HepG2 (cell line): Measurements from ENCODE around the gene NFATC2. TPM values are rescaled to one million over a fixed set of nuclear protein-coding genes. Genes with fewer than 3 reads are reported as not detected.
A peak's percentile ranks its signal among the peaks of the same experiment; 100 is the strongest.

ENCODE experiments used
- CENPBD1 ChIP-seq: sonication (generic); formaldehyde crosslinking; IDR thresholded peaks from 2 replicates; pipeline ENCODE4 v1.8.0; 2022; ENCODE audit warnings: missing genetic modification reagents, low read depth, mild to moderate bottlenecking, borderline replicate concordance
- DMTF1 ChIP-seq: sonication (generic); formaldehyde crosslinking; IDR thresholded peaks from 2 replicates; pipeline ENCODE4 v1.4.0; 2020; ENCODE audit warnings: mild to moderate bottlenecking, missing genetic modification reagents
- FOXP4 ChIP-seq: sonication (generic); formaldehyde crosslinking; IDR thresholded peaks from 2 replicates; pipeline ENCODE4 v1.4.0; 2020; ENCODE audit warnings: missing genetic modification reagents
- HES4 ChIP-seq: sonication (generic); formaldehyde crosslinking; IDR thresholded peaks from 2 replicates; pipeline ENCODE4 v1.9.0; 2021; ENCODE audit warnings: mild to moderate bottlenecking, missing genetic modification reagents, borderline replicate concordance
- HNRNPL ChIP-seq: fragments of 200-400 bp; formaldehyde crosslinking; IDR thresholded peaks from 2 replicates; pipeline ENCODE4 v1.6.1; 2017; ENCODE audit warnings: mild to moderate bottlenecking, low read depth, low read length
- HOXA9 ChIP-seq: sonication (generic); formaldehyde crosslinking; IDR thresholded peaks from 2 replicates; pipeline ENCODE4 v1.8.1; 2022; ENCODE audit warnings: missing genetic modification reagents, mild to moderate bottlenecking, moderate library complexity, borderline replicate concordance
- SMYD3 ChIP-seq: sonication (generic); formaldehyde crosslinking; IDR thresholded peaks from 2 replicates; pipeline ENCODE4 v1.8.1; 2023; ENCODE audit warnings: mild to moderate bottlenecking, missing genetic modification reagents
- SRSF9 ChIP-seq: fragments of 200-400 bp; formaldehyde crosslinking; IDR thresholded peaks from 2 replicates; pipeline ENCODE4 v1.6.1; 2018; ENCODE audit warnings: borderline replicate concordance, mild to moderate bottlenecking, low read depth, low read length; ENCODE audit not compliant: insufficient read depth, poor library complexity, severe bottlenecking
- TP53 ChIP-seq: sonication (generic); formaldehyde crosslinking; conservative IDR thresholded peaks from 2 replicates; pipeline ENCODE4 v1.4.0; 2020; ENCODE audit warnings: missing genetic modification reagents
- U2AF1 ChIP-seq: fragments of 200-400 bp; formaldehyde crosslinking; optimal IDR thresholded peaks from 2 replicates; pipeline ENCODE3; 2017; ENCODE audit warnings: mild to moderate bottlenecking, low read depth, low read length
- ZBTB8A ChIP-seq: sonication (generic); formaldehyde crosslinking; IDR thresholded peaks from 2 replicates; pipeline ENCODE4 v1.4.0; 2020; ENCODE audit warnings: mild to moderate bottlenecking, low read depth, missing genetic modification reagents, borderline replicate concordance
- ZFYVE20 ChIP-seq: sonication (generic); formaldehyde crosslinking; IDR thresholded peaks from 2 replicates; pipeline ENCODE4 v1.8.0; 2023; ENCODE audit warnings: low read depth, mild to moderate bottlenecking, moderate library complexity, missing genetic modification reagents, borderline replicate concordance
- ZHX1 ChIP-seq: sonication (generic); formaldehyde crosslinking; IDR thresholded peaks from 2 replicates; pipeline ENCODE4 v1.8.1; 2022; ENCODE audit warnings: low read depth, mild to moderate bottlenecking, missing genetic modification reagents
- ZNF205 ChIP-seq: IDR thresholded peaks from 2 replicates; pipeline ENCODE4 v1.6.1; 2018; ENCODE audit warnings: missing biosample characterization, missing genetic modification reagents
- ZNF274 ChIP-seq: sonication (generic); formaldehyde crosslinking; IDR thresholded peaks from 2 replicates; pipeline ENCODE4 v1.5.1; 2020; ENCODE audit warnings: mild to moderate bottlenecking, missing genetic modification reagents
- ZNF557 ChIP-seq: sonication (generic); formaldehyde crosslinking; IDR thresholded peaks from 2 replicates; pipeline ENCODE4 v1.4.0; 2020; ENCODE audit warnings: missing genetic modification reagents
- ZNF577 ChIP-seq: sonication (generic); formaldehyde crosslinking; IDR thresholded peaks from 2 replicates; pipeline ENCODE4 v1.4.0; 2020; ENCODE audit warnings: mild to moderate bottlenecking, low read depth, missing genetic modification reagents, borderline replicate concordance
- ZNF691 ChIP-seq: sonication (generic); formaldehyde crosslinking; IDR thresholded peaks from 2 replicates; pipeline ENCODE4 v1.4.0; 2020; ENCODE audit warnings: missing genetic modification reagents, low read depth, mild to moderate bottlenecking, borderline replicate concordance
- ZNF720 ChIP-seq: sonication (generic); formaldehyde crosslinking; IDR thresholded peaks from 2 replicates; pipeline ENCODE4 v1.4.0; 2020; ENCODE audit warnings: missing genetic modification reagents
- polyA plus RNA-seq, 8 experiments: library from polyadenylated mRNA; depleted of rRNA in 3 of 8; stranded (reverse) in 7 of 8; unstranded in 1 of 8; fragments of >200 nt; fragmentation: Illumina TruSeq in 4 of 8; extraction: Trizol in 4 of 8; gene quantifications; 2 replicates each; pipeline versions ENCODE4 v1.2.1 to v1.2.3, GENCODE V29; 2011 to 2016; ENCODE audit warnings: low read depth in 4 of 8, missing spikeins in 1 of 8, mixed read lengths in 1 of 8; ENCODE audit not compliant: insufficient read depth in 1 of 8
- total RNA-seq, 5 experiments: library from RNA; depleted of rRNA; stranded (reverse); fragments of >200 nt; fragmentation: Illumina TruSeq; extraction: Trizol; gene quantifications; 2 replicates each; pipeline ENCODE4 v1.2.3, GENCODE V29; 2016; ENCODE audit warnings: low read depth in 1 of 5

NFATC2 gene
- total and polyA plus RNA-seq, 2 of the 13 experiments (the other 11 are each of a cell fraction or from before 2014, with no cell fraction given): 1.9 to 3.3 TPM

- TF ChIP-seq HNRNPL: no peak
- no peak for TF ChIP-seq ZNF205 (CRISPR knock-in tag)
- TF ChIP-seq ZNF577 (CRISPR knock-in tag): no peak
- TF ChIP-seq SRSF9: no peak
- TF ChIP-seq ZNF691: no peak
- TF ChIP-seq ZFYVE20: no peak
- TF ChIP-seq HES4 (CRISPR knock-in tag): no peak
- no peak for TF ChIP-seq U2AF1
- TF ChIP-seq HOXA9: no peak
- TF ChIP-seq ZNF274 (CRISPR knock-in tag): no peak
- TF ChIP-seq TP53 (CRISPR knock-in tag): 0 out of 2 replicates have a peak, but pooled peaks have one; percentile 30
- no peak for TF ChIP-seq CENPBD1 (CRISPR knock-in tag)
- TF ChIP-seq ZBTB8A (CRISPR knock-in tag): no peak
- TF ChIP-seq FOXP4: peak; percentile 59
- no peak for TF ChIP-seq SMYD3 (CRISPR knock-in tag)
- 0 out of 2 replicates have a peak, but pooled peaks have one; percentile 80 for TF ChIP-seq ZHX1 (CRISPR knock-in tag)
- no peak for TF ChIP-seq DMTF1 (CRISPR knock-in tag)
- TF ChIP-seq ZNF720 (CRISPR knock-in tag): no peak
- peak; percentile 73; the same call in 1 of the 2 replicates for TF ChIP-seq ZNF557 (CRISPR knock-in tag)
Observed at GRCh38 chr20:51426718-51427650, 115.5 kb downstream of the NFATC2 start (continued).
